Osteoblast (primary cell): ENCODE results near the gene SCN3B. TPM values are rescaled to one million over a fixed set of nuclear protein-coding genes. Genes with fewer than 3 reads are reported as not detected.

Source experiments
- DNase-seq: peaks from one replicate; pipeline ENCODE4 v3.0.0; 2011; ENCODE audit warnings: low spot score, mixed read lengths; ENCODE audit not compliant: insufficient read length; ENCODE audit errors: missing footprints
- H2AFZ ChIP-seq: 2 replicates; pipeline ENCODE4 v1.6.0; 2011; ENCODE audit warnings: mild to moderate bottlenecking, low read length
- H3K27ac ChIP-seq: 2 replicates; pipeline ENCODE4 v1.5.1; 2011; ENCODE audit warnings: mild to moderate bottlenecking, low read depth, low read length, moderate library complexity
- H3K27me3 ChIP-seq: 2 replicates; pipeline ENCODE4 v1.6.0; 2012; ENCODE audit warnings: mild to moderate bottlenecking, control low read depth, inconsistent platforms, low read length, moderate library complexity; ENCODE audit not compliant: insufficient read depth
- H3K36me3 ChIP-seq: 2 replicates; pipeline ENCODE4 v1.5.1; 2011; ENCODE audit warnings: mild to moderate bottlenecking, low read length, control low read depth, moderate library complexity; ENCODE audit not compliant: insufficient read depth
- H3K4me1 ChIP-seq: 2 replicates; pipeline ENCODE4 v1.5.1; 2011; ENCODE audit warnings: mild to moderate bottlenecking, low read length, control low read depth, moderate library complexity; ENCODE audit not compliant: insufficient read depth
- H3K4me2 ChIP-seq: 2 replicates; pipeline ENCODE4 v1.6.0; 2011; ENCODE audit warnings: mild to moderate bottlenecking, low read length; ENCODE audit not compliant: insufficient read depth
- H3K4me3 ChIP-seq: fragments of 200-600 bp; sonication (generic); 3 replicates; pipeline ENCODE4 v1.5.1; 2012; ENCODE audit warnings: mild to moderate bottlenecking, low read length, inconsistent platforms; ENCODE audit not compliant: insufficient read depth
- H3K79me2 ChIP-seq: 2 replicates; pipeline ENCODE4 v1.6.0; 2012; ENCODE audit warnings: mild to moderate bottlenecking, low read length, control low read depth, inconsistent platforms; ENCODE audit not compliant: insufficient read depth
- H3K9me3 ChIP-seq: 2 replicates; pipeline ENCODE4 v1.5.1; 2011; ENCODE audit warnings: low read depth, low read length, control low read depth
- H4K20me1 ChIP-seq: 2 replicates; pipeline ENCODE4 v1.6.0; 2012; ENCODE audit warnings: mild to moderate bottlenecking, low read length, control low read depth; ENCODE audit not compliant: insufficient read depth
- CTCF ChIP-seq: IDR thresholded peaks from 2 replicates; pipeline ENCODE4 v1.5.1; 2011; ENCODE audit warnings: mild to moderate bottlenecking, low read depth, low read length, moderate library complexity; ENCODE audit errors: extremely low read depth
- total RNA-seq: library from RNA; depleted of rRNA; stranded (reverse); fragments of >200 nt; gene quantifications from 2 replicates; pipeline ENCODE4 v1.2.3, GENCODE V29; 2012

Gene SCN3B
- total RNA-seq, 1 donor, result under 0.01 TPM

GRCh38 chr11:123682696-123683410 is 28.4 kb upstream of the SCN3B start:
- H3K79me2 ChIP-seq, result no peaks in the 10 kb centered on the region
- H3K36me3 ChIP-seq, result no peaks in the 10 kb centered on the region
- H3K9me3 ChIP-seq, result no peaks in the 10 kb centered on the region
- TF ChIP-seq CTCF, result no peak
- no peak overlapping the region for H3K4me3 ChIP-seq
- H3K27me3 ChIP-seq, result peaks cover 11% of the 10 kb centered on the region
- no peaks in the 10 kb centered on the region for H4K20me1 ChIP-seq
- no peak overlapping the region for H3K27ac ChIP-seq
- H2AFZ ChIP-seq, result no peak overlapping the region
- H3K4me1 ChIP-seq, result no peaks in the 10 kb centered on the region
- DNase-seq, result no peak
- no peak overlapping the region for H3K4me2 ChIP-seq

GRCh38 chr11:123681030-123681429 is 26.6 kb upstream of the SCN3B start:
- Histone ChIP-seq H3K4me2 (no peak overlapping the region), H3K9me3 (no peaks in the 10 kb centered on the region), H3K4me3 (no peak overlapping the region), H4K20me1 (no peaks in the 10 kb centered on the region), H3K4me1 (no peaks in the 10 kb centered on the region), H3K27ac (no peak overlapping the region), H3K27me3 (peaks cover 8% of the 10 kb centered on the region), H3K36me3 (no peaks in the 10 kb centered on the region), H3K79me2 (no peaks in the 10 kb centered on the region), H2AFZ (no peak overlapping the region)
- no peak for TF ChIP-seq CTCF
- no peak for DNase-seq

- H4K20me1 ChIP-seq, result no peaks in the 10 kb centered on the region
- H3K9me3 ChIP-seq, result no peaks in the 10 kb centered on the region
- H3K4me1 ChIP-seq, result no peaks in the 10 kb centered on the region
- H3K4me2 ChIP-seq, result no peak overlapping the region
- no peak overlapping the region for H3K27ac ChIP-seq
- DNase-seq, result no peak
- TF ChIP-seq CTCF, result no peak
- no peak overlapping the region for H3K4me3 ChIP-seq
- no peak overlapping the region for H2AFZ ChIP-seq
- no peaks in the 10 kb centered on the region for H3K79me2 ChIP-seq
- no peaks in the 10 kb centered on the region for H3K36me3 ChIP-seq
- peaks cover 6% of the 10 kb centered on the region for H3K27me3 ChIP-seq
Measured at GRCh38 chr11:123678246-123678645, 23.8 kb upstream of the SCN3B start.

GRCh38 chr11:123677510-123677909 is 23.1 kb upstream of the SCN3B start:
- no peak for TF ChIP-seq CTCF
- no peaks in the 10 kb centered on the region for H3K79me2 ChIP-seq
- H4K20me1 ChIP-seq, result no peaks in the 10 kb centered on the region
- H3K4me2 ChIP-seq, result no peak overlapping the region
- no peak overlapping the region for H2AFZ ChIP-seq
- no peak for DNase-seq
- H3K4me3 ChIP-seq, result no peak overlapping the region
- no peaks in the 10 kb centered on the region for H3K36me3 ChIP-seq
- no peaks in the 10 kb centered on the region for H3K4me1 ChIP-seq
- peaks cover 3% of the 10 kb centered on the region for H3K27me3 ChIP-seq
- H3K27ac ChIP-seq, result no peak overlapping the region
- no peaks in the 10 kb centered on the region for H3K9me3 ChIP-seq
